ENCODE measurements around the gene RNF220.

The RNF220 gene

GRCh38 chr1:44610527-44611148 lies 205.6 kb downstream of the RNF220 start:
- no peak for DNase-seq (ENCODE audit: low read depth in 2 of 2)

GRCh38 chr1:44611419-44611818 lies 206.4 kb downstream of the RNF220 start:
- DNase-seq (ENCODE audit: low read depth in 2 of 2) = no peak

- no peak for DNase-seq (ENCODE audit: low read depth in 2 of 2)
Observed at GRCh38 chr1:44611866-44612265, 206.8 kb downstream of the RNF220 start.

- DNase-seq (ENCODE audit: low read depth in 2 of 2) = no peak
Observed at GRCh38 chr1:44613941-44614340, 208.9 kb downstream of the RNF220 start.

GRCh38 chr1:44616284-44616990 lies 211.4 kb downstream of the RNF220 start:
- no peak for DNase-seq (ENCODE audit: low read depth in 2 of 2)

GRCh38 chr1:44616991-44617702 lies 212.1 kb downstream of the RNF220 start:
- no peak for DNase-seq (ENCODE audit: low read depth in 2 of 2)

GRCh38 chr1:44617703-44618029 lies 212.6 kb downstream of the RNF220 start:
- DNase-seq (ENCODE audit: low read depth in 2 of 2) = no peak

GRCh38 chr1:44619261-44619900 lies 214.3 kb downstream of the RNF220 start:
- DNase-seq (ENCODE audit: low read depth in 2 of 2) = no peak

GRCh38 chr1:44620072-44620471 lies 215.0 kb downstream of the RNF220 start:
- DNase-seq (ENCODE audit: low read depth in 2 of 2) = no peak

- DNase-seq (ENCODE audit: low read depth in 2 of 2) = no peak
Observed at GRCh38 chr1:44621841-44622286, 216.8 kb downstream of the RNF220 start.

GRCh38 chr1:44624268-44624901 lies 219.3 kb downstream of the RNF220 start:
- no peak for DNase-seq (ENCODE audit: low read depth in 2 of 2)

- no peak for DNase-seq (ENCODE audit: low read depth in 2 of 2)
Observed at GRCh38 chr1:44625348-44625747, 220.3 kb downstream of the RNF220 start.

GRCh38 chr1:44628962-44629756 lies 224.1 kb downstream of the RNF220 start:
- no peak for DNase-seq (ENCODE audit: low read depth in 2 of 2)

GRCh38 chr1:44630116-44630515 lies 225.1 kb downstream of the RNF220 start:
- DNase-seq (ENCODE audit: low read depth in 2 of 2) = no peak

GRCh38 chr1:44631333-44631646 lies 226.2 kb downstream of the RNF220 start:
- DNase-seq (ENCODE audit: low read depth in 2 of 2) = no peak

- DNase-seq (ENCODE audit: low read depth in 2 of 2) = peak; percentile 82 to 88
Observed at GRCh38 chr1:44631647-44632539, 226.8 kb downstream of the RNF220 start.

GRCh38 chr1:44632598-44632997 lies 227.5 kb downstream of the RNF220 start:
- no peak for DNase-seq (ENCODE audit: low read depth in 2 of 2)

GRCh38 chr1:44634606-44635189 lies 229.6 kb downstream of the RNF220 start:
- no peak for DNase-seq (ENCODE audit: low read depth in 2 of 2)

GRCh38 chr1:44635439-44635838 lies 230.4 kb downstream of the RNF220 start:
- DNase-seq (ENCODE audit: low read depth in 2 of 2) = no peak

Measured in activated CD4-positive, alpha-beta T cell treated with anti-CD3 and anti-CD28 coated beads for 24 hours (primary cell).